ENCODE data around the gene COPG2. TPM values are rescaled to one million over a fixed set of nuclear protein-coding genes. Genes with fewer than 3 reads are reported as not detected.

Gene COPG2
- total RNA-seq, 4 donors from 2014 or later, result 22.4 to 25.7 (median 24.7) TPM

DNA sequence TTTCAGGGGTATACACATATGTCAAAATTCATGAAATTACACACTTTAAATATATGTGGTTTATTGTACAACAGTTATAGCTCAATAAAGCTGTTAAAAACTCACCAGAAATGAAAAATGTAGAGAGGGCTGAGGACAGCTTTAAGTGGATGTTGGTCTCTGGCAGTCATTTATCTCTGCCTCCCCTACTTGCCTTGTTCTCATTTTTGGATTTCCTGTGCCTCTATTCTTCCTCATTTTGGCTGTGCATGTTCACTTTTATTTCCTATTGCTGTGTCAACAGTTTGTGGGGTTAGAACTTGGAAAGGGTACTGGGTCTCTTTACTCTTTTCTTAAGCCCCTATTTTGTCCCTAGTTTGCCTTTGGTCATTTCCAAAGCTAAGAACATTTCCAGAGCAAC, 195.3 kb downstream of the COPG2 start:
- Histone ChIP-seq H3K27ac (no peak overlapping the region), H3K27me3 (no peaks in the 10 kb centered on the region), H3K9me3 (no peaks in the 10 kb centered on the region), H3K4me1 (no peaks in the 10 kb centered on the region), H3K4me3 (replicated peaks in 1 of 3) (no peak overlapping the region), H3K36me3 (no peaks in the 10 kb centered on the region)
- TF ChIP-seq, protein P1, sequence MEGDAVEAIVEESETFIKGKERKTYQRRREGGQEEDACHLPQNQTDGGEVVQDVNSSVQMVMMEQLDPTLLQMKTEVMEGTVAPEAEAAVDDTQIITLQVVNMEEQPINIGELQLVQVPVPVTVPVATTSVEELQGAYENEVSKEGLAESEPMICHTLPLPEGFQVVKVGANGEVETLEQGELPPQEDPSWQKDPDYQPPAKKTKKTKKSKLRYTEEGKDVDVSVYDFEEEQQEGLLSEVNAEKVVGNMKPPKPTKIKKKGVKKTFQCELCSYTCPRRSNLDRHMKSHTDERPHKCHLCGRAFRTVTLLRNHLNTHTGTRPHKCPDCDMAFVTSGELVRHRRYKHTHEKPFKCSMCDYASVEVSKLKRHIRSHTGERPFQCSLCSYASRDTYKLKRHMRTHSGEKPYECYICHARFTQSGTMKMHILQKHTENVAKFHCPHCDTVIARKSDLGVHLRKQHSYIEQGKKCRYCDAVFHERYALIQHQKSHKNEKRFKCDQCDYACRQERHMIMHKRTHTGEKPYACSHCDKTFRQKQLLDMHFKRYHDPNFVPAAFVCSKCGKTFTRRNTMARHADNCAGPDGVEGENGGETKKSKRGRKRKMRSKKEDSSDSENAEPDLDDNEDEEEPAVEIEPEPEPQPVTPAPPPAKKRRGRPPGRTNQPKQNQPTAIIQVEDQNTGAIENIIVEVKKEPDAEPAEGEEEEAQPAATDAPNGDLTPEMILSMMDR (IDR thresholded peaks at IDR 0.05), result no peak
- no peak for TF ChIP-seq POLR2A (IDR thresholded peaks at IDR 0.05)
- DNase-seq, result no peak
- intact Hi-C loops (cut with DNase I), result no loop called here

DNA sequence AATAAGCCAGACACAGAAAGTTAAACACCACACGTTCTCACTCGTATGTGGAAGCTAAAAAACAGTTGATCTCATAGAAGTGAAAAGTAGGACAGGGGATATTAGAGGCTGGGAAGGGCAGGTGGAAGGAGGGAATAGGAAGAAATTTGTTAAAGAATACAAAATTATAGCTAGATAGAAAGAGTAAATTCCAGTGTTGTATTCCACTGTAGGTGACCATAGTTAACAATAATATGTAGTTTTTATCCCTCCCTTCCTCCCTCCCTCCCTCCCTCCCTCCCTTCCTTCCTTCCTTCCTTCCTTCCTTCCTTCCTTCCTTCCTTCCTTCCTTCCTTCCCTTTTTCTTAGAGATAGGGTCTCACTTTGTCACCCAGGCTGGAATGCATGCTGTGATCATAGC, 196.6 kb downstream of the COPG2 start:
- Histone ChIP-seq H3K36me3 (no peaks in the 10 kb centered on the region), H3K27ac (no peak overlapping the region), H3K9me3 (no peaks in the 10 kb centered on the region), H3K4me3 (replicated peaks in 1 of 3) (no peak overlapping the region), H3K27me3 (no peaks in the 10 kb centered on the region), H3K4me1 (no peaks in the 10 kb centered on the region)
- TF ChIP-seq POLR2A (IDR thresholded peaks at IDR 0.05), result no peak
- TF ChIP-seq, protein P1 (IDR thresholded peaks at IDR 0.05), result no peak
- intact Hi-C loops (cut with DNase I), result no loop called here
- DNase-seq, result no peak
- WGBS, 2 donors, result 84% methylated on average over 2 of the region's 2 CpGs

DNA sequence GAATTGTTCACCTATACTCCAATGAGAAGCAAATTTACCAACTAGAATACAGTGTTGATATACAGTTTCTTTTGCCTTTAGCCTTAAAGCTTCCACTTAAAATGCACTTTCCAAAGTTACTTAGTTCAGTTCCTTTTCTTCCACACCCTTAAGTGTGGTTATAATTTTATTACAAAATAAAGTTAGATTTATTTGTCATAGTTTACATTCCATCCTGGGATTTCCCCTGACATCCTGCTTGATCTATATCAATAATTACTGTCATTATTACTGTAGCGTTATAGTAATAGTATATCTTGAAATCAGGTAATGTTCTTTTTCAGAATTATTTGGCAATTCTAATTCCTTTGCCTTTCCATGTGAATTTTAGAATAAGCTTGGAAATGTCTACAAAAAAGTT, 199.9 kb downstream of the COPG2 start:
- Histone ChIP-seq H3K27me3 (no peaks in the 10 kb centered on the region), H3K9me3 (no peaks in the 10 kb centered on the region), H3K27ac (no peak overlapping the region), H3K36me3 (no peaks in the 10 kb centered on the region), H3K4me3 (replicated peaks in 1 of 3) (no peak overlapping the region), H3K4me1 (no peaks in the 10 kb centered on the region)
- intact Hi-C loops (cut with DNase I), result no loop called here
- WGBS, 2 donors, result 95 to 98% methylated on average over 1 of the region's 1 CpG
- TF ChIP-seq, protein P1 (IDR thresholded peaks at IDR 0.05), result no peak
- no peak for TF ChIP-seq POLR2A (IDR thresholded peaks at IDR 0.05)
- no peak for DNase-seq

DNA sequence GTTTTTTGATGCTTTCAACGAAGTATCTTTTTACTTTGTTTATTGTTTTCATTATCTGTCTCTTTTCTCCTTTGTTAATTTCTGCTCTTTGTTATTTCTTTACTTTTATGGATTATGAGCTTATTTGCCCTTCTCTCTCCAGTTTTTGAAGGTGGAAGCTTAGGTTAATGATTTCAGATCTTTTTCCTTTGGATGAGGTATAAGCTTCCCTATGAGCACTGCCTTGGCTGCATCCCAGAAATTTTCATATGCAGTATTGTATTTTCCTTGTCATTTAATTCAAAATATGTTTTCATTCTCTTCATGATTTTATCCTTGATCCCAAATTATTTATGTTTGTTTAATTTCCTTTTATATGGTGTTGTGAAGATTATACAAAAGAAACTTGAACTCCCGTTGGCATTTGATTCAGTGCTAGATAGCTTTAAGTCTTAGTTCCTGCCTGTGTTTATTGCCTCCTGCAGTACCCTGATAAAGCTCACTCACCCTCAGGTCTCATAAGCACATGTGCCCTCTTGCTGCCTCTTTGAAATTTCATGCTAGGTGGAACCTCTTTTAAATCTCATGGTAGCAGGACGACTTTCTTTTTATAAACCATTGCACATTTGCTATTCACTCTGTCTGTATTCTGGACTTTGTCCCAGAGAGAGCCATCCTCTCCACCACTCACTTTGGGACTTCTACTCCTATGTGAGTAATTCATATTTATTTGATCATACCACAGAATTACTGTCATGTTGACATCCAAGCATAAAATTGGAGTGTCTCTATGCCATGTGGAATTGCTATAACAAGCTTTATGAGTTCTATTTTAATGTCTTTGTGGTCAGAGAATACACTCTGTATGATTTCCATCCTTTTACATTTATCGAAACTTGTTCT, 204.8 kb downstream of the COPG2 start:
- 72 to 81% methylated on average over 4 of the region's 4 CpGs for WGBS, 2 donors
- Histone ChIP-seq H3K27me3 (no peaks in the 10 kb centered on the region), H3K4me3 (replicated peaks in 1 of 3) (no peak overlapping the region), H3K27ac (no peak overlapping the region), H3K36me3 (no peaks in the 10 kb centered on the region), H3K4me1 (no peaks in the 10 kb centered on the region), H3K9me3 (no peaks in the 10 kb centered on the region)
- TF ChIP-seq POLR2A (IDR thresholded peaks at IDR 0.05), result no peak
- DNase-seq, result no peak
- intact Hi-C loops (cut with DNase I), result no loop called here

DNA sequence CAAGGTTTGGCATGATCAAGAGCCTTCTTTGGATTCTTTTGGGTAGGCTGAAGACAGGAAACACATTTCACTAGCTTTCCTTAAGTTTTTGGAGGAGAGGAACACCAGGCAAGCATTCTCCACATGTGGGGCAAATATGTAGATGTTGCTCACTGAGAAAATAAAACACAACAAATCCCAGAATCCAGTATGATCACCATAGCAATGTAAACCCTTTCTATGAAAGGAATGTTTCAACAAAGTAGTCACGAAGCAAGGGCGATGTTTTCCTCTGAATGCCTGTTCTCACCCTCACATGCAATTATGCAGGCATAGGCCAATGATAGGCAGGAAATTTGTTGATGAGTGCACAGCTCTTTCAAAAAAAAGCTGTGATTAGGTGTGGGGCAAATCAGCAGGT, 207.3 kb downstream of the COPG2 start:
- Histone ChIP-seq H3K27ac (no peak overlapping the region), H3K9me3 (no peaks in the 10 kb centered on the region), H3K36me3 (no peaks in the 10 kb centered on the region), H3K4me3 (replicated peaks in 1 of 3) (no peak overlapping the region), H3K4me1 (no peaks in the 10 kb centered on the region), H3K27me3 (no peaks in the 10 kb centered on the region)
- intact Hi-C loops (cut with DNase I), result no loop called here
- no peak for DNase-seq
- TF ChIP-seq, protein P1 (IDR thresholded peaks at IDR 0.05), result no peak
- TF ChIP-seq POLR2A (IDR thresholded peaks at IDR 0.05), result no peak
- 69 to 74% methylated on average over 2 of the region's 2 CpGs for WGBS, 2 donors

All from thyroid gland (tissue), 4 donors.